Thoracic aorta (tissue), 2 donors: ENCODE data around the gene SNX6. TPM values are rescaled to one million over a fixed set of nuclear protein-coding genes. Genes with fewer than 3 reads are reported as not detected.

Experiments used
- ATAC-seq: fragments of 150-250 bp; one replicate; pipeline ENCODE4 v1.8.0; 2017; ENCODE audit warnings: low read depth; ENCODE audit not compliant: insufficient number of reproducible peaks, low FRiP score
- DNase-seq: peaks from one replicate; pipeline ENCODE4 v3.0.0-alpha.2; 2020; ENCODE audit warnings: low spot score
- H3K27ac ChIP-seq, 2 donors: fragments of 200-600 bp; sonication (generic); 1 replicate in 1 of 2; 2 replicates in 1 of 2; pipeline ENCODE4 v1.5.1; 2016; ENCODE audit warnings: mild to moderate bottlenecking in 2 of 2, moderate library complexity in 2 of 2
- H3K27me3 ChIP-seq: fragments of 200-600 bp; sonication (generic); replicated peaks from 2 replicates; pipeline ENCODE4 v1.6.0; 2016; ENCODE audit warnings: mild to moderate bottlenecking; ENCODE audit not compliant: insufficient read depth
- H3K36me3 ChIP-seq: fragments of 200-600 bp; sonication (generic); one replicate; pipeline ENCODE4 v1.5.1; 2016
- H3K4me1 ChIP-seq, 2 donors: fragments of 200-600 bp; sonication (generic); 1 replicate in 1 of 2; 2 replicates in 1 of 2; pipeline versions ENCODE4 v1.5.1 to v1.6.0; 2016; ENCODE audit warnings: low read depth in 2 of 2, mild to moderate bottlenecking in 1 of 2; ENCODE audit not compliant: control insufficient read depth in 1 of 2
- H3K4me3 ChIP-seq: fragments of 200-600 bp; sonication (generic); 2 replicates; pipeline ENCODE4 v1.5.1; 2016; ENCODE audit warnings: mild to moderate bottlenecking
- H3K9me3 ChIP-seq: fragments of 200-600 bp; sonication (generic); 2 replicates; pipeline ENCODE4 v1.5.1; 2016
- total RNA-seq, 2 donors: library from RNA; depleted of rRNA; stranded (reverse); fragments of >200 nt; gene quantifications; one replicate each; pipeline versions ENCODE4 v1.1.0 to v1.2.3, GENCODE V29; 2016
- TF ChIP-seq, protein P1 (sequence below): fragments of 200-600 bp; sonication (generic); IDR thresholded peaks from one replicate; pipeline ENCODE4 v1.5.1; 2019; ENCODE audit warnings: antibody characterized with exemption

Gene SNX6
- 100 to 1,000 TPM in 1 of 2 donors, 10 to 100 TPM in 1; 84.2 to 128 TPM for total RNA-seq

DNA sequence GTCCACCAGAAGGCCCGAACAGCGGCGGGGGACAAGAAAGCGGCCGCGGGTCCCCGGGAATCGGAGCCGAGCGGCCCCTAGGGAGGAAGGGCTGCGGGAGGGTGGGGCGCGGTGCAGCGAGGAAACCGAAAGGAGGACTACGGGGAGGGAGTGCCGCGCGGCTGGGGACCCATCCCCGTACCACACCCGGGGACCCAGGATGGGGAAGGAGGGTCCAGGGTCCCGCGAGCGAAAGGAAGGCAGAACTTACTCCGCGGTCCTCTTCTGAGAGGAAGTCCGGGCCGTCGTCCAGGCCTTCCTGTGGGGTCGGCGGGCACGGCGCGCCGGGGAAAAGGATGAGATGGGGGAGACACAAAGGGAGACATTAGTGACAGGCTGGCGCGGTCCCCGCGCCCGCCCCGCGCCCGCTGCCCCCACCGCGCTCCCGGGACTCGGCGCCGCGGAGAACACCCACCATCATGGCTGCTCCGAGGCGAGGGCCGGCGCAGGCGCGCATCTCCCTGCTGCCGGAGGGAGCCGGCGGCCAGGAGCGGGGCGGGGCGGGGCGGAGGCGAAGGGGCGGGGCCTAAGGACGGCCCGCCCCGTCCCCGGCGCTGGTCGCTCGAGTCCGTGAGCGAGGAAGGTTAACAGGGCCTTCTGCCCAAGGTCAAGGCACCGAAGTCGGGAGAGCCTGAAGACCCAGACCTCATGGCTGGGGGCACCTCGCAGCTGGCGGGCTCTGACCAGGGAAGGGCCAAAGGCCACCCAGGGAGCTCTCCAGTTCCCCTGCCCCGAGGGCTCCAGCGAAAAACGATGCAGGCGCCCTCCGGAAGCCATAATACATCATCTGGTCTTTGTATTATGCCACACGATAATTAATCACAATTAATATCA, at the start of gene SNX6:
Gene SNX6, minus strand, starts transcription at position 492 of the 873 bp plus-strand sequence. Its CDS starts 32 bp downstream, at position 460.
- Histone ChIP-seq H3K9me3 (no peaks in the 10 kb centered on the region), H3K27ac (peak within 1 kb of the TSS; percentile 90 to 92), H3K36me3 (no peaks in the 10 kb centered on the region), H3K4me1 (peaks cover 7 to 25% of the 10 kb centered on the region in 2 donors), H3K27me3 (no peaks in the 10 kb centered on the region), H3K4me3 (peak within 1 kb of the TSS; percentile 100)
- peak; percentile 31 for DNase-seq
- peak; percentile 97 for ATAC-seq
- TF ChIP-seq, protein P1, sequence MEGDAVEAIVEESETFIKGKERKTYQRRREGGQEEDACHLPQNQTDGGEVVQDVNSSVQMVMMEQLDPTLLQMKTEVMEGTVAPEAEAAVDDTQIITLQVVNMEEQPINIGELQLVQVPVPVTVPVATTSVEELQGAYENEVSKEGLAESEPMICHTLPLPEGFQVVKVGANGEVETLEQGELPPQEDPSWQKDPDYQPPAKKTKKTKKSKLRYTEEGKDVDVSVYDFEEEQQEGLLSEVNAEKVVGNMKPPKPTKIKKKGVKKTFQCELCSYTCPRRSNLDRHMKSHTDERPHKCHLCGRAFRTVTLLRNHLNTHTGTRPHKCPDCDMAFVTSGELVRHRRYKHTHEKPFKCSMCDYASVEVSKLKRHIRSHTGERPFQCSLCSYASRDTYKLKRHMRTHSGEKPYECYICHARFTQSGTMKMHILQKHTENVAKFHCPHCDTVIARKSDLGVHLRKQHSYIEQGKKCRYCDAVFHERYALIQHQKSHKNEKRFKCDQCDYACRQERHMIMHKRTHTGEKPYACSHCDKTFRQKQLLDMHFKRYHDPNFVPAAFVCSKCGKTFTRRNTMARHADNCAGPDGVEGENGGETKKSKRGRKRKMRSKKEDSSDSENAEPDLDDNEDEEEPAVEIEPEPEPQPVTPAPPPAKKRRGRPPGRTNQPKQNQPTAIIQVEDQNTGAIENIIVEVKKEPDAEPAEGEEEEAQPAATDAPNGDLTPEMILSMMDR: no peak

DNA sequence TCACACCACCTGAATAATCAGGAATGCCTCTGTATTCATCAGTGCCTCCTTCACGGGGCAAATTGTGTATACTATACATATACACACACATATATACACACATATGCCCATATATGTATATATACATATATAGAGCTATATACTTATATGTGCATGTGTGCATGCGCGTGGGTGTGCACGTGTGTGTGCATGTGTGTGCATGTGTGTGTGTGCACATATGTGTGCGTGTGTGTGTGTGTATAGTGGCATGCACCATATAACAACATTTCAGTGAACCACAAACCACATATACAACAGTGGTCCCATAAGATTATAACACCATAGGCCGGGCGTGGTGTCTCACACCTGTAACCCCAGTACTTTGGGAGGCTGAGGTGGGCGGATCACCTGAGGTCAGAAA, 48.8 kb upstream of the SNX6 start:
- Histone ChIP-seq H3K36me3 (no peaks in the 10 kb centered on the region), H3K4me3 (no peak overlapping the region), H3K9me3 (no peaks in the 10 kb centered on the region), H3K27me3 (no peaks in the 10 kb centered on the region), H3K4me1 (no peaks in the 10 kb centered on the region), H3K27ac (no peak overlapping the region)
- TF ChIP-seq, protein P1: no peak
- DNase-seq (no peak), ATAC-seq (no peak)

- Histone ChIP-seq H3K4me1 (no peaks in the 10 kb centered on the region), H3K27me3 (no peaks in the 10 kb centered on the region), H3K4me3 (no peak overlapping the region), H3K36me3 (no peaks in the 10 kb centered on the region), H3K9me3 (no peaks in the 10 kb centered on the region), H3K27ac (no peak overlapping the region)
- no peak for DNase-seq
- TF ChIP-seq, protein P1: no peak
- no peak for ATAC-seq
These were observed 48.4 kb upstream of the SNX6 start for GRCh38 chr14:34678306-34678705.

- no peaks in the 10 kb centered on the region for H3K9me3 ChIP-seq
- no peak overlapping the region for H3K4me3 ChIP-seq
- no peaks in the 10 kb centered on the region for H3K27me3 ChIP-seq
- ATAC-seq (no peak), DNase-seq (no peak)
- no peaks in the 10 kb centered on the region for H3K4me1 ChIP-seq
- H3K36me3 ChIP-seq: no peaks in the 10 kb centered on the region
- H3K27ac ChIP-seq: no peak overlapping the region
- TF ChIP-seq, protein P1: no peak
These were observed 46.7 kb upstream of the SNX6 start for GRCh38 chr14:34676516-34677211.

DNA sequence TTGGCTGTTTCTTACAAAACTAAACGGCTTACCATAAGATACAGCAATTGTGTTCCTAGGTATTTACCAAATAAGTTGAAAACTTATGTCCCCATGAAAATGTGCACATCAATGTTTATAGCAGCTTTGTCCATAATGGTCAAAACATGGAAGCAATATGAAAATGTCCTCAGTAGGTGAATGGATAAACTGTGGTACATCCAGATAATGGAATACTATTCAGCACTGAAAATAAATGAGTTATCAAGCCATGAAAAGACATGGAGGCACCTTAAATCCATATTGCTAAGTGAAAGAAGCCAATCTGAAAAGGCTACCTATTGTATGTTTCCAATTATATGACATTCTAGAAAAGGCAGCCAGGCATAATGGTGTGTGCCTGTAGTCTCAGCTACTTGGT, 43.8 kb upstream of the SNX6 start:
- H3K27me3 ChIP-seq: no peaks in the 10 kb centered on the region

More for the DNA sequence above, 43.8 kb upstream of the SNX6 start:
- TF ChIP-seq, protein P1: no peak
- Histone ChIP-seq H3K36me3 (no peaks in the 10 kb centered on the region), H3K4me3 (no peak overlapping the region), H3K4me1 (no peaks in the 10 kb centered on the region), H3K27ac (no peak overlapping the region), H3K9me3 (no peaks in the 10 kb centered on the region)
- ATAC-seq (no peak), DNase-seq (no peak)
